ENCODE results near the gene CEP72.

Gene CEP72

GRCh38 chr5:660491-661030, 48.4 kb downstream of the CEP72 start:
- DNase-seq: no peak

- no peak for DNase-seq
Measured at GRCh38 chr5:661891-662750, 50.0 kb downstream of the CEP72 start.

GRCh38 chr5:662751-663435, 50.8 kb downstream of the CEP72 start:
- no peak for DNase-seq

- no peak for DNase-seq
Measured at GRCh38 chr5:663436-664342, 51.5 kb downstream of the CEP72 start.

GRCh38 chr5:664343-664993, 52.3 kb downstream of the CEP72 start:
- DNase-seq: no peak

- DNase-seq: no peak
Measured at GRCh38 chr5:664994-665360, 52.8 kb downstream of the CEP72 start.

- DNase-seq: no peak
Measured at GRCh38 chr5:665541-665955, 53.4 kb downstream of the CEP72 start.

GRCh38 chr5:665956-666711, 54.0 kb downstream of the CEP72 start:
- DNase-seq: no peak

GRCh38 chr5:666816-667498, 54.8 kb downstream of the CEP72 start:
- no peak for DNase-seq

GRCh38 chr5:668283-668995, 56.3 kb downstream of the CEP72 start:
- DNase-seq: no peak

- no peak for DNase-seq
Measured at GRCh38 chr5:669111-669841, 57.1 kb downstream of the CEP72 start.

- DNase-seq: no peak
Measured at GRCh38 chr5:669842-670395, 57.8 kb downstream of the CEP72 start.

- DNase-seq: no peak
Measured at GRCh38 chr5:670396-671270, 58.5 kb downstream of the CEP72 start.

GRCh38 chr5:671459-672328, 59.6 kb downstream of the CEP72 start:
- peak; percentile 23 for DNase-seq

GRCh38 chr5:672329-673160, 60.4 kb downstream of the CEP72 start:
- DNase-seq: peak; percentile 84

GRCh38 chr5:673161-673830, 61.2 kb downstream of the CEP72 start:
- no peak for DNase-seq

All from T1000 (cell line).